PFSK-1 (cell line): ENCODE results near the gene MCF2.

Experiments used
- FOXP2 ChIP-seq: optimal IDR thresholded peaks from 2 replicates; pipeline ENCODE3; 2011; ENCODE audit warnings: borderline replicate concordance, control low read depth, inconsistent platforms; ENCODE audit not compliant: insufficient read depth; ENCODE audit errors: extremely low read length, extremely low read depth
- POLR2AphosphoS5 ChIP-seq: IDR thresholded peaks from 2 replicates; pipeline ENCODE4 v1.6.1; 2012; ENCODE audit warnings: low read depth, mild to moderate bottlenecking, control low read depth, low read length, moderate library complexity
- REST ChIP-seq, 2 experiments: IDR thresholded peaks; 2 replicates each; pipeline versions ENCODE4 v1.6.1 to v1.8.0; 2011 to 2012; ENCODE audit warnings: low read depth in 2 of 2, low read length in 2 of 2, control low read depth in 1 of 2, inconsistent platforms in 1 of 2, mild to moderate bottlenecking in 1 of 2, moderate library complexity in 1 of 2; ENCODE audit not compliant: insufficient read depth in 1 of 2
- SIN3A ChIP-seq: IDR thresholded peaks from 2 replicates; pipeline ENCODE4 v1.6.1; 2012; ENCODE audit warnings: mild to moderate bottlenecking, low read length, moderate library complexity, borderline replicate concordance; ENCODE audit not compliant: insufficient read depth
- TAF1 ChIP-seq: IDR thresholded peaks from 2 replicates; pipeline ENCODE4 v1.6.1; 2012; ENCODE audit warnings: low read length, control low read depth, borderline replicate concordance; ENCODE audit not compliant: insufficient read depth

The MCF2 gene

GRCh38 chrX:139734996-139735395, 27.0 kb upstream of the MCF2 start:
- TF ChIP-seq TAF1 (no peak), FOXP2 (no peak), REST (IDR thresholded peaks at IDR 0.05; ENCODE audit: insufficient read depth in 1 of 2, low read depth in 2 of 2, low read length in 2 of 2) (no peak), POLR2AphosphoS5 (no peak), SIN3A (no peak)

GRCh38 chrX:139725720-139726119, 17.8 kb upstream of the MCF2 start:
- no peak for TF ChIP-seq TAF1

GRCh38 chrX:139724626-139725025, 16.7 kb upstream of the MCF2 start:
- no peak for TF ChIP-seq FOXP2
- no peak for TF ChIP-seq SIN3A
- TF ChIP-seq REST (IDR thresholded peaks at IDR 0.05; ENCODE audit: insufficient read depth in 1 of 2, low read depth in 2 of 2, low read length in 2 of 2): no peak
- TF ChIP-seq POLR2AphosphoS5: no peak
- TF ChIP-seq TAF1: no peak

GRCh38 chrX:139720979-139721378, 13.0 kb upstream of the MCF2 start:
- no peak for TF ChIP-seq SIN3A
- TF ChIP-seq TAF1: no peak
- no peak for TF ChIP-seq POLR2AphosphoS5
- TF ChIP-seq FOXP2: no peak
- no peak for TF ChIP-seq REST (IDR thresholded peaks at IDR 0.05; ENCODE audit: insufficient read depth in 1 of 2, low read depth in 2 of 2, low read length in 2 of 2)

- TF ChIP-seq SIN3A: no peak
- TF ChIP-seq REST (IDR thresholded peaks at IDR 0.05; ENCODE audit: insufficient read depth in 1 of 2, low read depth in 2 of 2, low read length in 2 of 2): no peak
- no peak for TF ChIP-seq POLR2AphosphoS5
- no peak for TF ChIP-seq TAF1
- no peak for TF ChIP-seq FOXP2
Observed at GRCh38 chrX:139720136-139720535, 12.2 kb upstream of the MCF2 start.

- no peak for TF ChIP-seq FOXP2
Observed at GRCh38 chrX:139702658-139703057, 5.3 kb downstream of the MCF2 start.
